ENCODE measurements around the gene CYBRD1.
"Not testable (repeated sequence)": the region's sequence is repeated elsewhere in the genome, so short reads cannot be mapped to it uniquely, and the experiment has no call there.

DNA sequence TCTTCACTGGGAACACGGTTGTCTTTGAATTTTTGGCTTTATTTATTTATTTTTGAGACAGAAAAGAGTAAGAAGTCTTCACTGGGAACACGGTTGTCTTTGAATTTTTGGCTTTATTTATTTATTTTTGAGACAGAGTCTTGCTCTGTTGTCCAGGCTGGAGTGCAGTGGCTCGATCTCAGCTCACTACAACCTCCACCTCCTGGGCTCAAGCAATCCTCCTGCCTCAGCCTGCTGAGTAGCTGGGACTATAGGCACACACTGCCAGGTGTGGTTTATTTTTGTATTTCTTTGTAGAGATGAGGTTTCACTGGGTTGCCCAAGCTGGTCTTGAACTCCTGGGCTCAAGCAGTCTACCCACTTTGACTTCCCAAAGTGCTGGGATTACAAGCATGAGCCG, 13.3 kb downstream of the CYBRD1 start:
- TF ChIP-seq, protein P1, sequence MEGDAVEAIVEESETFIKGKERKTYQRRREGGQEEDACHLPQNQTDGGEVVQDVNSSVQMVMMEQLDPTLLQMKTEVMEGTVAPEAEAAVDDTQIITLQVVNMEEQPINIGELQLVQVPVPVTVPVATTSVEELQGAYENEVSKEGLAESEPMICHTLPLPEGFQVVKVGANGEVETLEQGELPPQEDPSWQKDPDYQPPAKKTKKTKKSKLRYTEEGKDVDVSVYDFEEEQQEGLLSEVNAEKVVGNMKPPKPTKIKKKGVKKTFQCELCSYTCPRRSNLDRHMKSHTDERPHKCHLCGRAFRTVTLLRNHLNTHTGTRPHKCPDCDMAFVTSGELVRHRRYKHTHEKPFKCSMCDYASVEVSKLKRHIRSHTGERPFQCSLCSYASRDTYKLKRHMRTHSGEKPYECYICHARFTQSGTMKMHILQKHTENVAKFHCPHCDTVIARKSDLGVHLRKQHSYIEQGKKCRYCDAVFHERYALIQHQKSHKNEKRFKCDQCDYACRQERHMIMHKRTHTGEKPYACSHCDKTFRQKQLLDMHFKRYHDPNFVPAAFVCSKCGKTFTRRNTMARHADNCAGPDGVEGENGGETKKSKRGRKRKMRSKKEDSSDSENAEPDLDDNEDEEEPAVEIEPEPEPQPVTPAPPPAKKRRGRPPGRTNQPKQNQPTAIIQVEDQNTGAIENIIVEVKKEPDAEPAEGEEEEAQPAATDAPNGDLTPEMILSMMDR (IDR thresholded peaks at IDR 0.05) = not testable (repeated sequence)
- TF ChIP-seq POLR2AphosphoS5, POLR2A (IDR thresholded peaks at IDR 0.05): not testable (repeated sequence)
